CD14-positive monocyte (primary cell): ENCODE measurements around the gene MYH9. TPM values are rescaled to one million over a fixed set of nuclear protein-coding genes. Genes with fewer than 3 reads are reported as not detected.
"Not testable (repeated sequence)": the region's sequence is repeated elsewhere in the genome, so short reads cannot be mapped to it uniquely, and the experiment has no call there.

Source experiments
- DNase-seq, 3 donors: peaks; one replicate each; pipeline ENCODE4 v3.0.0-alpha.2; 2011 to 2022
- H2AFZ ChIP-seq: 2 replicates; pipeline ENCODE4 v1.6.0; 2012; ENCODE audit warnings: mild to moderate bottlenecking, low read depth, low read length, inconsistent platforms; ENCODE audit not compliant: insufficient read depth, poor library complexity, severe bottlenecking
- H3K27ac ChIP-seq, 2 donors: 1 replicate in 1 of 2; 2 replicates in 1 of 2; pipeline ENCODE4 v1.5.1; 2012 to 2013; ENCODE audit warnings: low read length in 2 of 2, control low read depth in 1 of 2, inconsistent platforms in 1 of 2, low read depth in 1 of 2, mild to moderate bottlenecking in 1 of 2
- H3K27me3 ChIP-seq, 2 donors: one replicate each; pipeline versions ENCODE4 v1.6.0 to v1.6.1; 2011 to 2013; ENCODE audit warnings: low read length in 2 of 2; ENCODE audit not compliant: control insufficient read depth in 2 of 2, insufficient read depth in 2 of 2
- H3K36me3 ChIP-seq, 2 donors: replicated peaks in 1 of 2; 1 replicate in 1 of 2; 2 replicates in 1 of 2; pipeline versions ENCODE4 v1.5.1 to v1.6.1; 2012 to 2013; ENCODE audit warnings: low read length in 2 of 2, control low read depth in 1 of 2, inconsistent platforms in 1 of 2, mild to moderate bottlenecking in 1 of 2; ENCODE audit not compliant: insufficient read depth in 2 of 2, control insufficient read depth in 1 of 2
- H3K4me1 ChIP-seq, 2 donors: 1 replicate in 1 of 2; 2 replicates in 1 of 2; pipeline versions ENCODE4 v1.5.1 to v1.6.1; 2012 to 2013; ENCODE audit warnings: low read length in 2 of 2, control low read depth in 1 of 2, inconsistent platforms in 1 of 2, mild to moderate bottlenecking in 1 of 2, moderate library complexity in 1 of 2; ENCODE audit not compliant: insufficient read depth in 2 of 2, control insufficient read depth in 1 of 2
- H3K4me2 ChIP-seq: replicated peaks from 2 replicates; pipeline ENCODE3; 2012; ENCODE audit warnings: low read length, moderate library complexity, mild to moderate bottlenecking; ENCODE audit not compliant: poor library complexity, severe bottlenecking; ENCODE audit errors: extremely low read depth
- H3K4me3 ChIP-seq, 3 experiments: fragments of 200-600 bp in 1 of 3; sonication (generic) in 1 of 3; replicated peaks in 1 of 3; 1 replicate in 2 of 3; 2 replicates in 1 of 3; pipeline ENCODE4 v1.5.1; 2011 to 2013; ENCODE audit warnings: low read length in 3 of 3, mild to moderate bottlenecking in 3 of 3, control low read depth in 2 of 3, low read depth in 2 of 3, inconsistent platforms in 1 of 3, moderate library complexity in 1 of 3
- H3K79me2 ChIP-seq: 2 replicates; pipeline ENCODE4 v1.6.0; 2012; ENCODE audit warnings: mild to moderate bottlenecking, control low read depth, inconsistent platforms, low read length, moderate library complexity; ENCODE audit not compliant: insufficient read depth
- H3K9ac ChIP-seq: 2 replicates; pipeline ENCODE4 v1.6.0; 2017; ENCODE audit warnings: low read length, mild to moderate bottlenecking; ENCODE audit not compliant: insufficient read depth, poor library complexity, severe bottlenecking
- H3K9me3 ChIP-seq, 2 donors: replicated peaks in 1 of 2; 1 replicate in 1 of 2; 2 replicates in 1 of 2; pipeline versions ENCODE4 v1.5.1 to v1.6.1; 2012 to 2013; ENCODE audit warnings: low read length in 2 of 2, control low read depth in 1 of 2; ENCODE audit not compliant: control insufficient read depth in 1 of 2, insufficient read depth in 1 of 2
- H4K20me1 ChIP-seq: 2 replicates; pipeline ENCODE4 v1.6.0; 2012; ENCODE audit warnings: mild to moderate bottlenecking, low read length, control low read depth, moderate library complexity; ENCODE audit not compliant: insufficient read depth
- H3K27ac Mint-ChIP-seq, 7 donors: one replicate each; pipeline ENCODE4 v1.8.0; 2020; ENCODE audit warnings: mild to moderate bottlenecking in 7 of 7, mixed read lengths in 7 of 7, moderate library complexity in 6 of 7, inconsistent platforms in 2 of 7
- H3K27me3 Mint-ChIP-seq, 3 donors: one replicate each; pipeline ENCODE4 v1.8.0; 2021 to 2022; ENCODE audit warnings: low read depth in 3 of 3, mild to moderate bottlenecking in 3 of 3, mixed read lengths in 3 of 3, moderate library complexity in 3 of 3, inconsistent platforms in 1 of 3
- H3K36me3 Mint-ChIP-seq, 2 donors: one replicate each; pipeline ENCODE4 v1.8.0; 2020; ENCODE audit warnings: mixed read lengths in 2 of 2, inconsistent platforms in 1 of 2, mild to moderate bottlenecking in 1 of 2
- H3K4me1 Mint-ChIP-seq: one replicate; pipeline ENCODE4 v1.8.0; 2020; ENCODE audit warnings: mild to moderate bottlenecking, mixed read lengths
- H3K4me3 Mint-ChIP-seq, 2 donors: one replicate each; pipeline ENCODE4 v1.8.0; 2020; ENCODE audit warnings: mild to moderate bottlenecking in 2 of 2, mixed read lengths in 2 of 2, moderate library complexity in 1 of 2
- H3K9me3 Mint-ChIP-seq, 7 donors: one replicate each; pipeline ENCODE4 v1.8.0; 2020 to 2022; ENCODE audit warnings: mixed read lengths in 7 of 7, mild to moderate bottlenecking in 6 of 7, moderate library complexity in 6 of 7, inconsistent platforms in 2 of 7
- CTCF ChIP-seq: fragments of 200-600 bp; IDR thresholded peaks from one replicate; pipeline ENCODE4 v1.8.0; 2022; ENCODE audit warnings: antibody characterized with exemption, mild to moderate bottlenecking
- WGBS: methylation state at CpG from one replicate; pipeline ENCODE4 v1.1.5; 2013; ENCODE audit warnings: missing lambda C conversion rate; ENCODE audit not compliant: insufficient coverage; 5-methylcytosine and 5-hydroxymethylcytosine counted together
- intact Hi-C, 2 donors: fragments of 100-400 bp; cut with micrococcal nuclease; formaldehyde crosslinking; loops; one replicate each; pipeline versions ENCODE4 v1.15.0 to v1.15.1; 2023
- polyA plus RNA-seq, 3 donors: library from polyadenylated mRNA; depleted of rRNA in 1 of 3; unstranded in 2 of 3; stranded (reverse) in 1 of 3; fragments of 300-500 nt in 2 of 3; fragments of >200 nt in 1 of 3; fragmentation: Illumina TruSeq in 2 of 3; gene quantifications; 1 replicate in 2 of 3; 2 replicates in 1 of 3; pipeline ENCODE4 v1.2.3, GENCODE V29; 2012 to 2021

The MYH9 gene
- polyA plus RNA-seq, 3 donors = 35.6 to 163 (median 79.5) TPM

- Histone ChIP-seq H4K20me1 (peaks cover 88% of the 10 kb centered on the region), H3K79me2 (peaks cover 35% of the 10 kb centered on the region), H3K36me3 (peaks cover 86 to 87% of the 10 kb centered on the region in 2 donors), H3K27ac (peak overlapping the region in 1 of 2 donors; percentile 11)
- no CpG with 5 or more reads among the region's 11 CpGs for WGBS
- H3K36me3 Mint-ChIP-seq = peaks cover 84 to 97% of the 10 kb centered on the region in 2 donors
- H3K4me3 Mint-ChIP-seq, DNase-seq, H2AFZ ChIP-seq, H3K9ac ChIP-seq, H3K4me1 ChIP-seq, H3K9me3 Mint-ChIP-seq, H3K27me3 Mint-ChIP-seq, H3K4me1 Mint-ChIP-seq, H3K4me3 ChIP-seq, H3K27me3 ChIP-seq, H3K9me3 ChIP-seq, intact Hi-C loops, H3K4me2 ChIP-seq: not testable (repeated sequence)
- H3K27ac Mint-ChIP-seq = peak overlapping the region in 4 of 7 donors; percentile 11 to 77 (median 67)
These were observed 97.8 kb downstream of the MYH9 start for GRCh38 chr22:36289948-36290371.

- Histone ChIP-seq H3K27ac (peak overlapping the region in 1 of 2 donors; percentile 11), H3K9me3 (no peaks in the 10 kb centered on the region), H3K27me3 (no peaks in the 10 kb centered on the region), H4K20me1 (peaks cover 88% of the 10 kb centered on the region), H3K4me3 (no peak overlapping the region), H2AFZ (no peak overlapping the region), H3K9ac (no peak overlapping the region), H3K36me3 (peaks cover 86 to 87% of the 10 kb centered on the region in 2 donors), H3K4me1 (no peaks in the 10 kb centered on the region), H3K79me2 (peaks cover 33% of the 10 kb centered on the region), H3K4me2 (no peak overlapping the region)
- peak overlapping the region in 2 of 7 donors; percentile 11 to 70 for H3K27ac Mint-ChIP-seq
- H3K4me3 Mint-ChIP-seq = no peak overlapping the region
- 95% methylated on average over 5 of the region's 7 CpGs for WGBS
- no peaks in the 10 kb centered on the region for H3K4me1 Mint-ChIP-seq
- intact Hi-C loops = no loop called here
- TF ChIP-seq CTCF = no peak
- H3K9me3 Mint-ChIP-seq = peaks cover 0 to 6% (median 2%) of the 10 kb centered on the region in 7 donors
- H3K27me3 Mint-ChIP-seq = peaks cover 0 to 2% (median 0%) of the 10 kb centered on the region in 3 donors
- no peak for DNase-seq
- H3K36me3 Mint-ChIP-seq = peaks cover 85 to 97% of the 10 kb centered on the region in 2 donors
These were observed 98.3 kb downstream of the MYH9 start for GRCh38 chr22:36289406-36289870.
